Liver (tissue), 3 donors: ENCODE measurements around the gene KRT14.
"Not testable (repeated sequence)": the region's sequence is repeated elsewhere in the genome, so short reads cannot be mapped to it uniquely, and the experiment has no call there.

Experiments
- FOXA2 ChIP-seq: IDR thresholded peaks from 2 replicates; pipeline ENCODE4 v1.6.1; 2016; ENCODE audit warnings: antibody characterized with exemption
- SP1 ChIP-seq: IDR thresholded peaks from 2 replicates; pipeline ENCODE4 v1.6.1; 2018; ENCODE audit warnings: antibody characterized with exemption, mild to moderate bottlenecking
- TAF1 ChIP-seq: conservative IDR thresholded peaks from 2 replicates; pipeline ENCODE4 v1.6.1; 2016; ENCODE audit warnings: antibody characterized with exemption, mild to moderate bottlenecking
- TF ChIP-seq, protein P1 (sequence below): fragments of 150-350 bp; IDR thresholded peaks from 2 replicates; pipeline ENCODE4 v1.5.1; 2017; ENCODE audit warnings: improper control_type of control experiment, low read depth, low read length; ENCODE audit not compliant: missing input control
- donor health status: healthy.
- donor health status: healthy.

DNA sequence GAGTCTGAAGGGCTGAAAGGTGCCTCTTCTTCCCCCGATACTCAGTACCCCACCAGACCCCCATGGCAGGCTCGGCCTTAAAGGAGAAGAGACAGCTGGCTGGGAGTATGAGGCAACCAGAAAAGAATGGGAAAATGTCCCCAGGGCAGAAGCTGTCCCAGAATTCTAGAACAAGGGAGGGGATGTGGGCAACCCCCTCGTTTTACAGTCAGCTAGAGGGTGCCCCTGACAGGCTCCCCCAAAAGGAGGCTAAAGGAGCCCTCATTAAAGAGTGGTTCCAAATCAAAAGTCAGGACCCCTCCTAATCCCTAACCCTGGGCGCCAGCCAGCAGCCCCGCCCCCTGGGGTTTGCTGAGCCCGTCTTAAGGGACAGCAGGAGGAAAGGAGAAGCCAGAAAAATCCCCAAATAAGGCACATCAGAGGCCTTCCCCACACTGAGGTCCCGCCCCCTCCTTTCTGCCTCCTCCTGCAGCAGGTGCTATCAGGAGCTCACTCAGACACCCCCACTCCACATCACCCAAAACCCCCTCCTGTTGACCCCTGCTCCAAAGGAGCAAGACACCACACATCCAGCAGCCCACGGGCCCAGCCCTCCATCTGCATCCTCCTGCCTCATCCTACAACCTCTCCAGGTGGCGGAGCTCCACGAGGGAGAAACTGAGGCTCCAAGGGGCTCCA, 36.6 kb upstream of the KRT14 start:
- not testable (repeated sequence) for TF ChIP-seq SP1, TAF1, FOXA2
- TF ChIP-seq, protein P1, sequence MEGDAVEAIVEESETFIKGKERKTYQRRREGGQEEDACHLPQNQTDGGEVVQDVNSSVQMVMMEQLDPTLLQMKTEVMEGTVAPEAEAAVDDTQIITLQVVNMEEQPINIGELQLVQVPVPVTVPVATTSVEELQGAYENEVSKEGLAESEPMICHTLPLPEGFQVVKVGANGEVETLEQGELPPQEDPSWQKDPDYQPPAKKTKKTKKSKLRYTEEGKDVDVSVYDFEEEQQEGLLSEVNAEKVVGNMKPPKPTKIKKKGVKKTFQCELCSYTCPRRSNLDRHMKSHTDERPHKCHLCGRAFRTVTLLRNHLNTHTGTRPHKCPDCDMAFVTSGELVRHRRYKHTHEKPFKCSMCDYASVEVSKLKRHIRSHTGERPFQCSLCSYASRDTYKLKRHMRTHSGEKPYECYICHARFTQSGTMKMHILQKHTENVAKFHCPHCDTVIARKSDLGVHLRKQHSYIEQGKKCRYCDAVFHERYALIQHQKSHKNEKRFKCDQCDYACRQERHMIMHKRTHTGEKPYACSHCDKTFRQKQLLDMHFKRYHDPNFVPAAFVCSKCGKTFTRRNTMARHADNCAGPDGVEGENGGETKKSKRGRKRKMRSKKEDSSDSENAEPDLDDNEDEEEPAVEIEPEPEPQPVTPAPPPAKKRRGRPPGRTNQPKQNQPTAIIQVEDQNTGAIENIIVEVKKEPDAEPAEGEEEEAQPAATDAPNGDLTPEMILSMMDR, result not testable (repeated sequence)
